ENCODE measurements around the gene AJUBA. TPM values are rescaled to one million over a fixed set of nuclear protein-coding genes. Genes with fewer than 3 reads are reported as not detected.

AJUBA gene
- total and polyA plus RNA-seq, 2 of the 8 experiments (the other 6 are each of a cell fraction or from before 2014, with no cell fraction given) = 33.1 to 46.0 TPM

DNA sequence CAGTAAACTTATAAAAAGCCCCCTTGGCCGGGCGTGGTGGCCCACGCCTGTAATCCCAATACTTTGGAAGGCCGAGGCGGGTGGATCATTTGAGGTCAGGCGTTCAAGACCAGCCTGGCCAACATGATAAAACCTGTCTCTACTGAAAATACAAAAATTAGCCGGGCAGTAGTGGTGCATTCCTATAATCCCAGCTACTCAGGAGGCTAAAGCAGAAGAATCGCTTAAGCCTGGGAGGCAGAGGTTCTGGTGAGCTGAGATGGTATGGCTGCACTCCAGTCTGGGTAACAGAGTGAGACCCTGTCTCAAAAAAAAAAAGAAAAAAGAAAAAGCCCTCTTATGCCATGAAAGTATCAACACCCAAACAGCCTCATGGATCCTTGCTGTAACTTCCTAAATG lies 56.8 kb downstream of the AJUBA start:
- Histone ChIP-seq H3K9me3 (ENCODE audit: insufficient read depth in 2 of 2, low read depth in 1 of 2, low read length in 1 of 2) (no peaks in the 10 kb centered on the region), H4K20me1 (replicated peaks in 1 of 2; ENCODE audit: control insufficient read depth in 1 of 2, insufficient read depth in 2 of 2, low read length in 2 of 2) (peaks cover 0 to 2% of the 10 kb centered on the region in 2 experiments), H2BK120ac (replicated peaks; ENCODE audit: low read depth, low read length) (no peak overlapping the region), H2AFZ (ENCODE audit: low read length) (no peak overlapping the region), H4K91ac (replicated peaks; ENCODE audit: insufficient read length, low read length) (no peak overlapping the region), H2BK15ac (ENCODE audit: low read length) (no peak overlapping the region), H2BK5ac (ENCODE audit: low read depth, low read length) (no peak overlapping the region), H3K9ac (replicated peaks in 1 of 4; ENCODE audit: extremely low read depth in 1 of 4, low read depth in 3 of 4, low read length in 3 of 4) (no peak overlapping the region), H3K18ac (ENCODE audit: extremely low read depth, low read length) (no peak overlapping the region), H3K36me3 (ENCODE audit: control insufficient read depth in 2 of 4, insufficient read depth in 4 of 4, low read length in 3 of 4) (peaks cover 31 to 64% (median 52%) of the 10 kb centered on the region in 4 experiments), H3K4me3 (ENCODE audit: extremely low read depth in 1 of 4, insufficient read depth in 2 of 4, low read depth in 3 of 4, low read length in 4 of 4) (no peak overlapping the region), H3K23me2 (ENCODE audit: low read depth, low read length) (peaks cover 9% of the 10 kb centered on the region), H3K4me2 (ENCODE audit: insufficient read depth in 1 of 2, low read depth in 2 of 2, low read length in 2 of 2) (no peak overlapping the region), H3K79me2 (ENCODE audit: control insufficient read depth in 1 of 2, insufficient read depth in 2 of 2, low read length in 2 of 2) (peaks cover 5 to 21% of the 10 kb centered on the region in 2 experiments), H2AK5ac (ENCODE audit: low read depth, low read length) (no peak overlapping the region), H4K8ac (ENCODE audit: extremely low read depth, insufficient read depth, low read length) (no peak overlapping the region), H4K5ac (ENCODE audit: insufficient read length, low read depth, low read length) (no peak overlapping the region), H2BK12ac (ENCODE audit: low read depth, low read length) (no peak overlapping the region), H3K27me3 (replicated peaks in 1 of 4; ENCODE audit: control insufficient read depth in 3 of 4, extremely low read depth in 1 of 4, insufficient read depth in 3 of 4, low read length in 3 of 4) (no peaks in the 10 kb centered on the region), H3K14ac (ENCODE audit: insufficient read length) (no peak overlapping the region), H3K27ac (ENCODE audit: low read depth, low read length) (no peak overlapping the region), H3K56ac (replicated peaks; ENCODE audit: insufficient read length, low read depth, low read length) (no peak overlapping the region), H3K79me1 (ENCODE audit: low read depth, low read length) (peaks cover 5% of the 10 kb centered on the region; the same call in 1 of the 2 replicates), H3K4me1 (replicated peaks in 1 of 4; ENCODE audit: control insufficient read depth in 3 of 4, insufficient read depth in 4 of 4, low read length in 3 of 4) (peaks cover 0 to 3% (median 1%) of the 10 kb centered on the region in 4 experiments; a peak in 3 of 7 replicates), H2BK20ac (ENCODE audit: low read length) (no peak overlapping the region), H3K23ac (ENCODE audit: insufficient read length) (no peak overlapping the region), H3K4ac (replicated peaks; ENCODE audit: insufficient read length, low read depth, low read length) (no peak overlapping the region)
- DNase-seq (ENCODE audit: low read depth in 1 of 2, low spot score in 2 of 2) (no peak), FAIRE-seq (no peak)
- CTCF ChIA-PET (ENCODE audit: partially characterized antibody) = interaction anchor here (1.0 kb wide), 1 partner anchor 75 kb away, joined by 3 read pairs; no protein-coding TSS in a partner anchor
- POLR2A ChIA-PET (ENCODE audit: partially characterized antibody) = interaction anchor here (0.9 to 1.7 kb wide), 2 partner anchors 9 to 58 kb away, joined by 3 read pairs; no protein-coding TSS in a partner anchor
- 96% methylated on average over 8 of the region's 8 CpGs; no CpG with 5 or more reads in 1 of the 2 experiments for WGBS, 2 experiments (ENCODE audit: extremely low coverage in 1 of 2, insufficient coverage in 1 of 2, insufficient read length in 1 of 2, insufficient replicate concordance in 2 of 2, low coverage in 1 of 2, low lambda C conversion rate in 2 of 2, missing lambda C conversion rate in 1 of 2)
- TF ChIP-seq KDM1A (IDR thresholded peaks at IDR 0.05; ENCODE audit: borderline replicate concordance, low read length) = no peak
- TF ChIP-seq RBBP5 (IDR thresholded peaks at IDR 0.05; ENCODE audit: borderline replicate concordance, low read depth, low read length) = no peak
- TF ChIP-seq, protein P1, sequence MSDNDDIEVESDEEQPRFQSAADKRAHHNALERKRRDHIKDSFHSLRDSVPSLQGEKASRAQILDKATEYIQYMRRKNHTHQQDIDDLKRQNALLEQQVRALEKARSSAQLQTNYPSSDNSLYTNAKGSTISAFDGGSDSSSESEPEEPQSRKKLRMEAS (IDR thresholded peaks at IDR 0.05) = no peak
- TF ChIP-seq CREB1 (IDR thresholded peaks at IDR 0.05) = no peak
